ENCODE data around the gene RNU6-1. TPM values are rescaled to one million over a fixed set of nuclear protein-coding genes. Genes with fewer than 3 reads are reported as not detected.

Gene RNU6-1
- total RNA-seq (not detected), polyA plus RNA-seq (not detected)
- long read RNA-seq, donor 1, partial matches to known transcripts = 0 of 2 reads
- long read RNA-seq, donor 1, other reads (novel, unspliced or antisense) = 0 of 2 reads
- long read RNA-seq, donor 2 = 0 reads
- long read RNA-seq, donor 3 = 0 reads

DNA sequence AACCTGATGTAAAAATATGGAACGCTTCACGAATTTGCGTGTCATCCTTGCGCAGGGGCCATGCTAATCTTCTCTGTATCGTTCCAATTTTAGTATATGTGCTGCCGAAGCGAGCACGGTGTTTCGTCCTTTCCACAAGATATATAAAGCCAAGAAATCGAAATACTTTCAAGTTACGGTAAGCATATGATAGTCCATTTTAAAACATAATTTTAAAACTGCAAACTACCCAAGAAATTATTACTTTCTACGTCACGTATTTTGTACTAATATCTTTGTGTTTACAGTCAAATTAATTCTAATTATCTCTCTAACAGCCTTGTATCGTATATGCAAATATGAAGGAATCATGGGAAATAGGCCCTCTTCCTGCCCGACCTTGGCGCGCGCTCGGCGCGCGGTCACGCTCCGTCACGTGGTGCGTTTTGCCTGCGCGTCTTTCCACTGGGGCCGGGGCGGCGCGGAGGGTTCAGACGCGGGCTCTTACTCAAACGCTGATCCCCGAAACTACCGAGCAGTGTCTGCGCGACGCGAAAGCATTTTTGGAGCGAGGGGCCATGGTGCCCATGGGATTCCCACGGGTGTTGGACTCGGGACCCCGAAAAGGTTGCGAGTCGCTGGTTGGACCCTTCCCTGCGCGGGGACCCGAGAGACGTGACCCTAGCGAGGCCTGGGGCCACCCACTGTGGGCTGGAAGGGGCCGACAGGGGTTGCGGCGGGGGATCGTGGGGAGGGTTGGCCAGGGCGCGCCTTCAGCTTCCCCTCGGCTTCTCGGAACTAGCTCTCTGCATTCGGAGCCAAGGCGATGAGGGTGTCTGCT lies at the start of gene RNU6-1:
Gene RNU6-1 (minus strand): TSS at position 117 of the 820 bp plus-strand sequence.
- intact Hi-C loops (cut with DNase I) = loop anchor here (2.0 to 10.0 kb wide), 10 partner anchors 65 to 895 kb away; partner anchors contain the start of genes C15orf61 (in 3 of the 10) and MAP2K5 (in 1 of the 10)

DNA sequence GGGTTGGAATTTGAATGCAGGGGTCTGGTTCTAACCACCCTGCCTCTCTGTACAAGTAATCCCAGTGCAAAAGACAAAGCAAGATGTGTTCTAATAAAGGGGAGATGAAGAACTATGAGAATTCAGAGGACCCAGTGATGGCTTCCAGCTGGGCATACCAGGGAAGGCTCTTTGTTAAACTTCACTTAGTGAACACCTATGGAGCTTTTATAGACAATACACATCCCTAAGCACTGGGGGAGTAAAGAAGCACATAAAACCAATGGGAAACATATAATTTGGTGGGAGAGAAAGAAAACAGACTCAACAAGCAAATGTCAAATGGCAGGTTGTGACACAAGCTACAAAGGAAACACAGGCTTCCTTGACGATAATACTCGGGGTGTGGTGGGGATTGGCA lies 47.9 kb upstream of the RNU6-1 start:
- DNase-seq (no peak), ATAC-seq (no peak)
- peaks cover 0 to 6% (median 0%) of the 10 kb centered on the region in 11 donors for H3K9me3 ChIP-seq
- no peaks in the 10 kb centered on the region for H3K36me3 ChIP-seq
- TF ChIP-seq, protein P1, sequence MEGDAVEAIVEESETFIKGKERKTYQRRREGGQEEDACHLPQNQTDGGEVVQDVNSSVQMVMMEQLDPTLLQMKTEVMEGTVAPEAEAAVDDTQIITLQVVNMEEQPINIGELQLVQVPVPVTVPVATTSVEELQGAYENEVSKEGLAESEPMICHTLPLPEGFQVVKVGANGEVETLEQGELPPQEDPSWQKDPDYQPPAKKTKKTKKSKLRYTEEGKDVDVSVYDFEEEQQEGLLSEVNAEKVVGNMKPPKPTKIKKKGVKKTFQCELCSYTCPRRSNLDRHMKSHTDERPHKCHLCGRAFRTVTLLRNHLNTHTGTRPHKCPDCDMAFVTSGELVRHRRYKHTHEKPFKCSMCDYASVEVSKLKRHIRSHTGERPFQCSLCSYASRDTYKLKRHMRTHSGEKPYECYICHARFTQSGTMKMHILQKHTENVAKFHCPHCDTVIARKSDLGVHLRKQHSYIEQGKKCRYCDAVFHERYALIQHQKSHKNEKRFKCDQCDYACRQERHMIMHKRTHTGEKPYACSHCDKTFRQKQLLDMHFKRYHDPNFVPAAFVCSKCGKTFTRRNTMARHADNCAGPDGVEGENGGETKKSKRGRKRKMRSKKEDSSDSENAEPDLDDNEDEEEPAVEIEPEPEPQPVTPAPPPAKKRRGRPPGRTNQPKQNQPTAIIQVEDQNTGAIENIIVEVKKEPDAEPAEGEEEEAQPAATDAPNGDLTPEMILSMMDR (IDR thresholded peaks at IDR 0.05) = no peak
- intact Hi-C loops (cut with DNase I) = loop anchor here in 1 of 10 donors (10.0 kb wide), 1 partner anchor 147 kb away; no protein-coding TSS in a partner anchor
- 82% methylated on average over 2 of the region's 2 CpGs for WGBS, 2 donors
- H3K27ac ChIP-seq = no peak overlapping the region
- H3K27me3 ChIP-seq = no peaks in the 10 kb centered on the region
- peaks cover 0 to 26% (median 11%) of the 10 kb centered on the region in 9 donors for H3K4me1 ChIP-seq
- no peak overlapping the region for H3K4me3 ChIP-seq

More for the DNA sequence above, at the start of gene RNU6-1:
- H3K27me3 ChIP-seq = peaks cover 0 to 13% (median 11%) of the 10 kb centered on the region in 7 donors
- H3K4me3 ChIP-seq = peak within 1 kb of the TSS; percentile 53 to 92 (median 88)
- no peaks in the 10 kb centered on the region for H3K9me3 ChIP-seq
- TF ChIP-seq, protein P1 (IDR thresholded peaks at IDR 0.05) = no peak
- DNase-seq = peak; percentile 94 to 95
- H3K27ac ChIP-seq = peak within 1 kb of the TSS; percentile 82 to 98 (median 96)
- no peaks in the 10 kb centered on the region for H3K36me3 ChIP-seq
- WGBS, 2 donors = 0 to 1% methylated on average over 62 of the region's 62 CpGs
- ATAC-seq = peak; percentile 93 to 97 (median 94)
- H3K4me1 ChIP-seq = peaks cover 6 to 39% (median 30%) of the 10 kb centered on the region in 9 donors

DNA sequence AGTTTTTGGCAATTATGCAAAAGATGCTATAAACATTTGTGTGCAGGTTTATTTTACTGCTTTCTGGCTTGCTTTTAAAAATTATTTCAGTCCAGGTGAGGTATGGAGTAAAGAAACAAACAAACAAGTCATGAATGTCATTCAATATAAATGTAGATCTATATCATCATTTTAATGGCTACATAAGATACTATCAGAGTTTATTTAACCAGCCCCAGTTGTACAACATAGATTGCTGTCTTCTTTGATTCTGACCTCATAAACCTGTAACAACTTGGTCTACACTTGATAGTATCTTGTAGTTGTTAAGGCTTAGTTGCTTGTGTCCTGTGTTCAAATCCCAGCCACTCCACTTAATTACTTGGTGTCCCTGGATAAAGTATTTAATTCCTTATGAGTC lies 46.0 kb upstream of the RNU6-1 start:
- Histone ChIP-seq H3K4me3 (no peak overlapping the region), H3K27me3 (no peaks in the 10 kb centered on the region), H3K27ac (no peak overlapping the region), H3K4me1 (peaks cover 0 to 45% (median 11%) of the 10 kb centered on the region in 9 donors), H3K9me3 (peaks cover 0 to 6% (median 0%) of the 10 kb centered on the region in 11 donors), H3K36me3 (no peaks in the 10 kb centered on the region)
- DNase-seq (no peak), ATAC-seq (no peak)
- intact Hi-C loops (cut with DNase I) = loop anchor here in 1 of 10 donors (10.0 kb wide), 1 partner anchor 149 kb away; no protein-coding TSS in a partner anchor
- TF ChIP-seq, protein P1 (IDR thresholded peaks at IDR 0.05) = no peak

DNA sequence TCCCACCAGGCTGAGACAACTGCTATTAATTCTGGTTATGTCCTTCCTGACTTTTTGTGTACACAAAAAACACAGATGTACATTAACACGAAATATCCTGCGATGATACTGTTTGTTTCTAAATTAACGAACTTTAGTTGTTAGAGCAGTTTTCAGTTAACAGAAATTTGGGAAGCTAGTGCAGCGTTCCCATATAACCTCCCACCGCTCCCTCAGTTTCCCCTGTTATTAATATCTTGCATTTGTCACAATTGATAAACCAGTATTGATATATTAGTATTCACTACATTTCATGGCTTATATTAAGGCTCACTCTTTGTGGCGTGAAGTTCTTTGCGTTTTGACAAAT lies 45.3 kb upstream of the RNU6-1 start:
- Histone ChIP-seq H3K27me3 (no peaks in the 10 kb centered on the region), H3K27ac (peak overlapping the region; percentile 61 to 87 (median 78)), H3K9me3 (peaks cover 0 to under 1% (median 0%) of the 10 kb centered on the region in 11 donors), H3K4me1 (peaks cover 0 to 52% (median 11%) of the 10 kb centered on the region in 9 donors), H3K4me3 (peak overlapping the region; percentile 28 to 64 (median 58)), H3K36me3 (no peaks in the 10 kb centered on the region)
- DNase-seq (no peak), ATAC-seq (no peak)
- WGBS, 2 donors = 72 to 76% methylated on average over 7 of the region's 7 CpGs
- TF ChIP-seq, protein P1 (IDR thresholded peaks at IDR 0.05) = no peak
- intact Hi-C loops (cut with DNase I) = loop anchor here in 1 of 10 donors (10.0 kb wide), 1 partner anchor 150 kb away; no protein-coding TSS in a partner anchor

All from heart right ventricle (tissue), 16 donors.